ENCODE results near the gene CKAP2L.

The CKAP2L gene

DNA sequence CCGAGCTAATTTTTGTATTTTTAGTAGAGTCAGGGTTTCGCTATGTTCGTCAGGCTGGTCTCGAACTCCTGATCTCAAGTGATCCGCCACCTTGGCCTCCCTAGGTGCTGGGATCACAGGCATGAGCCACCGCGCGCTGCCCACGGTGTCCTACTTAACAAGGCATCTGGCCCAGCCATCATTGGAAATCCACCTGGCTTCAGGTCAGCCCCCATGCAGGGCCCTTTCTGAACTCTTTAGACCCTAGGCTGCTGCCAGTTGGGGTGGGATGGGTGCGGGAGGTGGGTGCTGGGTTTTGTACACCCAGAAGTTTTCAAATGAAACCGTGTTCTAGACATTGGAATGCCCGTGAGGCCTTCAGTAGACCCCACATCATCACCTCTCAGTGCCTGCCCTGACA, 70.2 kb downstream of the CKAP2L start:
- TF ChIP-seq, protein P1, sequence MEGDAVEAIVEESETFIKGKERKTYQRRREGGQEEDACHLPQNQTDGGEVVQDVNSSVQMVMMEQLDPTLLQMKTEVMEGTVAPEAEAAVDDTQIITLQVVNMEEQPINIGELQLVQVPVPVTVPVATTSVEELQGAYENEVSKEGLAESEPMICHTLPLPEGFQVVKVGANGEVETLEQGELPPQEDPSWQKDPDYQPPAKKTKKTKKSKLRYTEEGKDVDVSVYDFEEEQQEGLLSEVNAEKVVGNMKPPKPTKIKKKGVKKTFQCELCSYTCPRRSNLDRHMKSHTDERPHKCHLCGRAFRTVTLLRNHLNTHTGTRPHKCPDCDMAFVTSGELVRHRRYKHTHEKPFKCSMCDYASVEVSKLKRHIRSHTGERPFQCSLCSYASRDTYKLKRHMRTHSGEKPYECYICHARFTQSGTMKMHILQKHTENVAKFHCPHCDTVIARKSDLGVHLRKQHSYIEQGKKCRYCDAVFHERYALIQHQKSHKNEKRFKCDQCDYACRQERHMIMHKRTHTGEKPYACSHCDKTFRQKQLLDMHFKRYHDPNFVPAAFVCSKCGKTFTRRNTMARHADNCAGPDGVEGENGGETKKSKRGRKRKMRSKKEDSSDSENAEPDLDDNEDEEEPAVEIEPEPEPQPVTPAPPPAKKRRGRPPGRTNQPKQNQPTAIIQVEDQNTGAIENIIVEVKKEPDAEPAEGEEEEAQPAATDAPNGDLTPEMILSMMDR (IDR thresholded peaks at IDR 0.05; ENCODE audit: low read depth, low read length) = no peak
- H3K27me3 ChIP-seq (ENCODE audit: insufficient read depth, low read depth, severe bottlenecking) = no peaks in the 10 kb centered on the region
- H3K9me3 ChIP-seq (ENCODE audit: severe bottlenecking) = no peaks in the 10 kb centered on the region
- no peaks in the 10 kb centered on the region for H3K36me3 ChIP-seq
- no peak for DNase-seq
- no peak overlapping the region for H3K27ac ChIP-seq
- no peak overlapping the region for H3K4me3 ChIP-seq (ENCODE audit: low read depth, low read length)

DNA sequence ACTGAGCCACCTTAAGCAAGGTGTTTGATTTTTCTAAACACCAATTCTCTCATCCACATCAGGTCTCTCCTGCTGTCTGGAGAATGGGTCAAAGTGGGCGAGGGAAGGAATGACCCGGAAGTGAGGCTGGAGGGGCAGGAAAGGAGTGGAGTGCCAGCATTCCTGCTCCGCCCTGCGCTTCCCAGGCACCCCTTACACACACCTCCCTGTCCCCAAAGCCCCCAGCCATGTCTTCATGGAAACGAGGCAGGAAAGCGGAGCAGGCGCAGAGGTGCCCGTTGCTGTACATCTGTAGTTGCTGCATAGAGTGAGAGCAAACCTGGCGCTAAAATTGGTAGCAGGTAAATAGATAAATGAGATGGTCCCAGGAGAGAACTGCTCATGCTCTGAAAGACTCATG, 70.8 kb downstream of the CKAP2L start:
- TF ChIP-seq, protein P1 (IDR thresholded peaks at IDR 0.05; ENCODE audit: low read depth, low read length) = no peak
- no peaks in the 10 kb centered on the region for H3K36me3 ChIP-seq
- DNase-seq = no peak
- no peak overlapping the region for H3K27ac ChIP-seq
- H3K9me3 ChIP-seq (ENCODE audit: severe bottlenecking) = no peaks in the 10 kb centered on the region
- no peaks in the 10 kb centered on the region for H3K27me3 ChIP-seq (ENCODE audit: insufficient read depth, low read depth, severe bottlenecking)
- no peak overlapping the region for H3K4me3 ChIP-seq (ENCODE audit: low read depth, low read length)

DNA sequence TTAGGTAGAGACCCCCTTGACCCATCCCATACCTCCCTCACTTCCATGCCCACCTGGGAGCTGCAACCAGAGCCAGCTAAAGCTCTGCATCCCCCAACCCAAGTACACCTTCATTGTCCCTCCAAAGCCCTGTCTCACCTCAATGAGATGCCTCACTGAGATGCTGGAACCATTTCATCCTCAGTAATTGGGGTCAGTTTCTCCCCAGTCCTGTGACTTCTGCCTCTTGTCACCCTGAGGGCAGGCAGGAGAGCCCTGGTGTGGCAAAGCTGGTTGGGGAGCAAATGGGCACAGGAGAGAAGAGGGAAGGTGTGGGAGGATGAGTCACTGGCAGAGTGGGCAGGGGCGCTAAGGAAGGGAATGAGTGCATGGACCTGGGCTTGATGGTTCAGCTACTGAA, 71.5 kb downstream of the CKAP2L start:
- H3K27ac ChIP-seq = no peak overlapping the region
- no peaks in the 10 kb centered on the region for H3K9me3 ChIP-seq (ENCODE audit: severe bottlenecking)

DNA sequence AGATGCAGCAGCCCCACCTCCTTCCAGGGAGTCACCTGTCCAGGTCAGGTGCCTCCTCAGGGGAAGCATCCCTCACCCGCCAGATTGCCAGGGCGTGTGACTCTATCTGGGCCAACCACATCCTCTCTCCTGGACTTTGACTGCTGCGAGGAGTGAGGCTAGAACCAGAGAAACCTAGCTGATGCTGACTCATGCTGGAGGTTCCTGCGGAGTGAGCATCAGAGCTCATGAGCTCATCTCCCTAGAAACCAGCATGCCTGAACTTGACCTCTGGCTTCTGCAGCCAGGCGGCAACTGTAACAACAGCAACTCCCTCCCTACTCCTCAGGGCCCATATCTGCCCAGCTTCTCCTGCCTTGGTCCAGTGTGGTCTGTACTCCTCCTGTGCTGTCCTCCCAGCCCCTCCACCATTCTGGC, 71.9 kb downstream of the CKAP2L start:
- Histone ChIP-seq H3K27me3 (ENCODE audit: insufficient read depth, low read depth, severe bottlenecking) (no peaks in the 10 kb centered on the region), H3K36me3 (no peaks in the 10 kb centered on the region), H3K4me3 (ENCODE audit: low read depth, low read length) (no peak overlapping the region), H3K27ac (no peak overlapping the region), H3K9me3 (ENCODE audit: severe bottlenecking) (no peaks in the 10 kb centered on the region)
- TF ChIP-seq, protein P1 (IDR thresholded peaks at IDR 0.05; ENCODE audit: low read depth, low read length) = no peak
- DNase-seq = no peak

More for the DNA sequence above, 71.5 kb downstream of the CKAP2L start:
- TF ChIP-seq, protein P1 (IDR thresholded peaks at IDR 0.05; ENCODE audit: low read depth, low read length) = no peak
- Histone ChIP-seq H3K4me3 (ENCODE audit: low read depth, low read length) (no peak overlapping the region), H3K27me3 (ENCODE audit: insufficient read depth, low read depth, severe bottlenecking) (no peaks in the 10 kb centered on the region), H3K36me3 (no peaks in the 10 kb centered on the region)
- no peak for DNase-seq

DNA sequence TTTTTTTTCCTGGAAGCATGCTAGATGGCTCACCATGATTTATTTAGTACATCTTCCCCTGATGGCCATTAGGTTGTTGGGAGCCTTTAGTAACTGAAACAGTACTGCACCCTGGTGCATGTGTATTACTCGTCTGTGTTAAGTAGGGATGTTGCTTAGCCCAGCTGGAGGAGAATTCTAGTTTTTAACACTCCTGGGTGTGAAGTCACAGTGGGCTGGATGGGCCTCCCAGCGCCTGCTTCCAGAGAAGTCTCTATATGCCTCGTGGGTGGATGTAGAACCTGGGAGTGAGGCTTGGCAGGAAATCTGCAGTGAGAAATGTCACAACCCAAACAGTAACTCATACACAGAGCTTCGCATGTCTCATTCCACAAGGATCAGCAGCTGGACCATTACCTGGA, 72.5 kb downstream of the CKAP2L start:
- Histone ChIP-seq H3K27ac (no peak overlapping the region), H3K36me3 (no peaks in the 10 kb centered on the region), H3K27me3 (ENCODE audit: insufficient read depth, low read depth, severe bottlenecking) (no peaks in the 10 kb centered on the region), H3K4me3 (ENCODE audit: low read depth, low read length) (no peak overlapping the region), H3K9me3 (ENCODE audit: severe bottlenecking) (no peaks in the 10 kb centered on the region)
- TF ChIP-seq, protein P1 (IDR thresholded peaks at IDR 0.05; ENCODE audit: low read depth, low read length) = no peak
- DNase-seq = no peak

DNA sequence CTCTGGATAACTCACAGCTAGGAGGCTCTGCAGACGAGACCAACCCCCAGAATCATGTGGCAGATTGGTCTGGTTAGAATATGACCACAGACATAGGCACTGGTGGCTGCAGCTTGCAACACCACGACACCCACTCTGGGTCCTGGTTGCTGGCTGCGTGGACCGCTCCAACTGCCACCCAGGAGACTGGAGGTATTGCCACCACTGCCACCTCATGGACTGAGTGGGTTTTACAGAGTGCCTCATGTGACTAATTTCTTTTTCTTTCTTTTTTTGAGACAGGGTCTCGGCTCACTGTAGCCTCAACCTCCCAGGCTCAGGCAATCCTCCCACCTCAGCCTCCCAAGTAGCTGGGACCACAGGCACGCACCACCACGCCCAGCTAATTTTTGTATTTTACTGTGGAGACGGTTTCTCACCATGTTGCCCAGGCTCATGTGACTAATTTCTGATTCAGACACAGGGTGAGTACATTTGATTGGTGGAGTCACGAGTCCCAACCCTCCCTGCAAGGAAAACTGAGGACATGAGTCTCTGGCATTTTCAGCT, 73.5 kb downstream of the CKAP2L start:
- Histone ChIP-seq H3K4me3 (ENCODE audit: low read depth, low read length) (no peak overlapping the region), H3K36me3 (no peaks in the 10 kb centered on the region), H3K9me3 (ENCODE audit: severe bottlenecking) (no peaks in the 10 kb centered on the region), H3K27me3 (ENCODE audit: insufficient read depth, low read depth, severe bottlenecking) (no peaks in the 10 kb centered on the region), H3K27ac (no peak overlapping the region)
- DNase-seq = peak; percentile 76
- TF ChIP-seq, protein P1 (IDR thresholded peaks at IDR 0.05; ENCODE audit: low read depth, low read length) = peak; percentile 75

Data from WERI-Rb-1 (cell line).